ENCODE measurements around the gene CNNM1. TPM values are rescaled to one million over a fixed set of nuclear protein-coding genes. Genes with fewer than 3 reads are reported as not detected.

CNNM1 gene
- total RNA-seq, 1 experiment from 2014 or later: not detected

DNA sequence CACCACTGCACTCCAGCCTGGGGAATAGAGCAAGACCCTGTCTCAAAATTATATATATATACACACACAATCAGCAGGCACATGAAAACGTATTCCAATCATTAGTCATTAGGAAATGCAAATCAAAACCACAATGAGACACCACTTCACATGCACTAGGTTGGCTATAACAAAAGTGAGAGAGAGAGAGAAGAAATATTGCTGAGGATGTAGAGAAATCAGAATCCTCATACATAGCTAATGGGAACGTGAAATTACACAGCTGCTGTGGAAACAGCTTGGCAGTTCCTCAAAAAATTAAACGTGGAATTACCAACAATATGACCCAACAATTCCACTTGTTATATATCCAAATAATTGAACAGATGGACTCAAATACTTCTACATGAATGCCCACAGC is 43.3 kb upstream of the CNNM1 start:
- no peak for ATAC-seq
- intact Hi-C loops (cut with micrococcal nuclease): no loop called here
- no peaks in the 10 kb centered on the region for H4K20me1 ChIP-seq (ENCODE audit: insufficient read depth)
- no peaks in the 10 kb centered on the region for H3K9me3 ChIP-seq (ENCODE audit: control insufficient read depth in 1 of 2, insufficient read depth in 1 of 2, low read depth in 1 of 2, low read length in 2 of 2)
- BruUV-seq (replicated peaks): no TSS peak
- no peaks in the 10 kb centered on the region for H3K9me2 ChIP-seq (ENCODE audit: insufficient read depth)
- no peaks in the 10 kb centered on the region for H3K79me2 ChIP-seq (ENCODE audit: insufficient read depth, low read length)
- no peak overlapping the region for H3K4me3 ChIP-seq (replicated peaks in 1 of 2; ENCODE audit: low read depth in 1 of 2, low read length in 2 of 2)
- RAD21 ChIA-PET (ENCODE audit: low non-redundant PET in 1 of 2, low total read pairs in 2 of 2, uncharacterized antibody in 2 of 2, unreplicated experiment in 2 of 2): no interaction called here
- H3K36me3 ChIP-seq (ENCODE audit: control insufficient read depth in 1 of 2, insufficient read depth in 2 of 2, low read length in 2 of 2): no peaks in the 10 kb centered on the region
- no peak for DNase-seq (ENCODE audit: low read depth, low spot score)
- POLR2A ChIA-PET: no interaction called here
- H2AFZ ChIP-seq (ENCODE audit: low read depth, low read length, poor library complexity, severe bottlenecking): no peak overlapping the region
- no peak overlapping the region for H3K9ac ChIP-seq (ENCODE audit: low read length)
- TF ChIP-seq, protein P1, sequence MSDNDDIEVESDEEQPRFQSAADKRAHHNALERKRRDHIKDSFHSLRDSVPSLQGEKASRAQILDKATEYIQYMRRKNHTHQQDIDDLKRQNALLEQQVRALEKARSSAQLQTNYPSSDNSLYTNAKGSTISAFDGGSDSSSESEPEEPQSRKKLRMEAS (IDR thresholded peaks at IDR 0.05): no peak
- TF ChIP-seq EZH2phosphoT487 (IDR thresholded peaks at IDR 0.05; ENCODE audit: borderline replicate concordance) (no peak), SIN3A (IDR thresholded peaks at IDR 0.05; ENCODE audit: low read depth) (no peak), CEBPB (IDR thresholded peaks at IDR 0.05; ENCODE audit: low read depth) (no peak), POLR2A (IDR thresholded peaks at IDR 0.05; ENCODE audit: borderline replicate concordance, extremely low read depth, insufficient read depth, insufficient read length) (no peak), ZNF274 (IDR thresholded peaks at IDR 0.05; ENCODE audit: low read depth, low read length) (no peak), RAD21 (IDR thresholded peaks at IDR 0.05; ENCODE audit: low read depth) (no peak), YY1 (IDR thresholded peaks at IDR 0.05; ENCODE audit: extremely low read depth, insufficient replicate concordance, low read depth, low read length) (no peak), TCF7L2 (IDR thresholded peaks at IDR 0.05; ENCODE audit: borderline replicate concordance, extremely low read depth, insufficient read depth, insufficient read length) (no peak), CBX3 (IDR thresholded peaks at IDR 0.05; ENCODE audit: low read depth) (no peak), ELF1 (IDR thresholded peaks at IDR 0.05; ENCODE audit: borderline replicate concordance, low read depth) (no peak), JUND (IDR thresholded peaks at IDR 0.05) (no peak), EGR1 (IDR thresholded peaks at IDR 0.05; ENCODE audit: low read depth) (no peak), POLR2AphosphoS5 (IDR thresholded peaks at IDR 0.05; ENCODE audit: low read depth, low read length) (no peak), FOSL1 (IDR thresholded peaks at IDR 0.05; ENCODE audit: low read depth) (no peak), ZFX (IDR thresholded peaks at IDR 0.05) (no peak)
- TF ChIP-seq, protein P2, sequence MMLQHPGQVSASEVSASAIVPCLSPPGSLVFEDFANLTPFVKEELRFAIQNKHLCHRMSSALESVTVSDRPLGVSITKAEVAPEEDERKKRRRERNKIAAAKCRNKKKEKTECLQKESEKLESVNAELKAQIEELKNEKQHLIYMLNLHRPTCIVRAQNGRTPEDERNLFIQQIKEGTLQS (IDR thresholded peaks at IDR 0.05): no peak
- TF ChIP-seq, protein P3, sequence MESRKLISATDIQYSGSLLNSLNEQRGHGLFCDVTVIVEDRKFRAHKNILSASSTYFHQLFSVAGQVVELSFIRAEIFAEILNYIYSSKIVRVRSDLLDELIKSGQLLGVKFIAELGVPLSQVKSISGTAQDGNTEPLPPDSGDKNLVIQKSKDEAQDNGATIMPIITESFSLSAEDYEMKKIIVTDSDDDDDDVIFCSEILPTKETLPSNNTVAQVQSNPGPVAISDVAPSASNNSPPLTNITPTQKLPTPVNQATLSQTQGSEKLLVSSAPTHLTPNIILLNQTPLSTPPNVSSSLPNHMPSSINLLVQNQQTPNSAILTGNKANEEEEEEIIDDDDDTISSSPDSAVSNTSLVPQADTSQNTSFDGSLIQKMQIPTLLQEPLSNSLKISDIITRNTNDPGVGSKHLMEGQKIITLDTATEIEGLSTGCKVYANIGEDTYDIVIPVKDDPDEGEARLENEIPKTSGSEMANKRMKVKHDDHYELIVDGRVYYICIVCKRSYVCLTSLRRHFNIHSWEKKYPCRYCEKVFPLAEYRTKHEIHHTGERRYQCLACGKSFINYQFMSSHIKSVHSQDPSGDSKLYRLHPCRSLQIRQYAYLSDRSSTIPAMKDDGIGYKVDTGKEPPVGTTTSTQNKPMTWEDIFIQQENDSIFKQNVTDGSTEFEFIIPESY (IDR thresholded peaks at IDR 0.05; ENCODE audit: extremely low read depth, insufficient replicate concordance, low read length): no peak
- TF ChIP-seq, protein P4, sequence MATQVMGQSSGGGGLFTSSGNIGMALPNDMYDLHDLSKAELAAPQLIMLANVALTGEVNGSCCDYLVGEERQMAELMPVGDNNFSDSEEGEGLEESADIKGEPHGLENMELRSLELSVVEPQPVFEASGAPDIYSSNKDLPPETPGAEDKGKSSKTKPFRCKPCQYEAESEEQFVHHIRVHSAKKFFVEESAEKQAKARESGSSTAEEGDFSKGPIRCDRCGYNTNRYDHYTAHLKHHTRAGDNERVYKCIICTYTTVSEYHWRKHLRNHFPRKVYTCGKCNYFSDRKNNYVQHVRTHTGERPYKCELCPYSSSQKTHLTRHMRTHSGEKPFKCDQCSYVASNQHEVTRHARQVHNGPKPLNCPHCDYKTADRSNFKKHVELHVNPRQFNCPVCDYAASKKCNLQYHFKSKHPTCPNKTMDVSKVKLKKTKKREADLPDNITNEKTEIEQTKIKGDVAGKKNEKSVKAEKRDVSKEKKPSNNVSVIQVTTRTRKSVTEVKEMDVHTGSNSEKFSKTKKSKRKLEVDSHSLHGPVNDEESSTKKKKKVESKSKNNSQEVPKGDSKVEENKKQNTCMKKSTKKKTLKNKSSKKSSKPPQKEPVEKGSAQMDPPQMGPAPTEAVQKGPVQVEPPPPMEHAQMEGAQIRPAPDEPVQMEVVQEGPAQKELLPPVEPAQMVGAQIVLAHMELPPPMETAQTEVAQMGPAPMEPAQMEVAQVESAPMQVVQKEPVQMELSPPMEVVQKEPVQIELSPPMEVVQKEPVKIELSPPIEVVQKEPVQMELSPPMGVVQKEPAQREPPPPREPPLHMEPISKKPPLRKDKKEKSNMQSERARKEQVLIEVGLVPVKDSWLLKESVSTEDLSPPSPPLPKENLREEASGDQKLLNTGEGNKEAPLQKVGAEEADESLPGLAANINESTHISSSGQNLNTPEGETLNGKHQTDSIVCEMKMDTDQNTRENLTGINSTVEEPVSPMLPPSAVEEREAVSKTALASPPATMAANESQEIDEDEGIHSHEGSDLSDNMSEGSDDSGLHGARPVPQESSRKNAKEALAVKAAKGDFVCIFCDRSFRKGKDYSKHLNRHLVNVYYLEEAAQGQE (IDR thresholded peaks at IDR 0.05; ENCODE audit: low read depth): no peak
- TF ChIP-seq, protein P5, sequence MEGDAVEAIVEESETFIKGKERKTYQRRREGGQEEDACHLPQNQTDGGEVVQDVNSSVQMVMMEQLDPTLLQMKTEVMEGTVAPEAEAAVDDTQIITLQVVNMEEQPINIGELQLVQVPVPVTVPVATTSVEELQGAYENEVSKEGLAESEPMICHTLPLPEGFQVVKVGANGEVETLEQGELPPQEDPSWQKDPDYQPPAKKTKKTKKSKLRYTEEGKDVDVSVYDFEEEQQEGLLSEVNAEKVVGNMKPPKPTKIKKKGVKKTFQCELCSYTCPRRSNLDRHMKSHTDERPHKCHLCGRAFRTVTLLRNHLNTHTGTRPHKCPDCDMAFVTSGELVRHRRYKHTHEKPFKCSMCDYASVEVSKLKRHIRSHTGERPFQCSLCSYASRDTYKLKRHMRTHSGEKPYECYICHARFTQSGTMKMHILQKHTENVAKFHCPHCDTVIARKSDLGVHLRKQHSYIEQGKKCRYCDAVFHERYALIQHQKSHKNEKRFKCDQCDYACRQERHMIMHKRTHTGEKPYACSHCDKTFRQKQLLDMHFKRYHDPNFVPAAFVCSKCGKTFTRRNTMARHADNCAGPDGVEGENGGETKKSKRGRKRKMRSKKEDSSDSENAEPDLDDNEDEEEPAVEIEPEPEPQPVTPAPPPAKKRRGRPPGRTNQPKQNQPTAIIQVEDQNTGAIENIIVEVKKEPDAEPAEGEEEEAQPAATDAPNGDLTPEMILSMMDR (IDR thresholded peaks at IDR 0.05 in 2 of 3, conservative IDR thresholded peaks at IDR 0.05 in 1 of 3; ENCODE audit: borderline replicate concordance in 1 of 3, insufficient read depth in 1 of 3, low read depth in 2 of 3, low read length in 2 of 3): no peak
- H3K4me2 ChIP-seq (ENCODE audit: low read length): no peak overlapping the region
- no peak overlapping the region for H3K27ac ChIP-seq (ENCODE audit: low read depth, low read length)
- no peaks in the 10 kb centered on the region for H3K4me1 ChIP-seq (ENCODE audit: control insufficient read depth in 1 of 2, insufficient read depth in 2 of 2, low read length in 2 of 2)
- peaks cover 4% of the 10 kb centered on the region; the same call in 1 of the 2 replicates for H3K27me3 ChIP-seq (ENCODE audit: insufficient read depth, low read length)
- CTCF ChIA-PET: no interaction called here
